Mesendoderm (in vitro differentiated cells): ENCODE data around the gene DNMBP.
"Not testable (repeated sequence)": the region's sequence is repeated elsewhere in the genome, so short reads cannot be mapped to it uniquely, and the experiment has no call there.

ENCODE experiments used
- DNase-seq: peaks from one replicate; pipeline ENCODE4 v3.0.0; 2013
- H2AK5ac ChIP-seq: 2 replicates; pipeline ENCODE4 v1.6.1; 2013; ENCODE audit warnings: low read length, inconsistent platforms
- H2BK120ac ChIP-seq: 2 replicates; pipeline ENCODE4 v1.6.1; 2013; ENCODE audit warnings: low read depth, mild to moderate bottlenecking, low read length, moderate library complexity, mixed read lengths
- H2BK15ac ChIP-seq: replicated peaks from 2 replicates; pipeline ENCODE4 v1.6.1; 2013; ENCODE audit warnings: low read depth, mild to moderate bottlenecking, moderate library complexity
- H2BK5ac ChIP-seq: 2 replicates; pipeline ENCODE4 v1.6.1; 2013; ENCODE audit warnings: low read length, inconsistent platforms
- H3K18ac ChIP-seq: 2 replicates; pipeline ENCODE4 v1.6.1; 2013; ENCODE audit warnings: mild to moderate bottlenecking, low read length, mixed read lengths
- H3K23ac ChIP-seq: one replicate; pipeline ENCODE4 v1.6.1; 2013; ENCODE audit warnings: low read length
- H3K27ac ChIP-seq: 2 replicates; pipeline ENCODE4 v1.5.1; 2013; ENCODE audit warnings: low read depth, mild to moderate bottlenecking, inconsistent platforms, low read length, moderate library complexity
- H3K27me3 ChIP-seq: 2 replicates; pipeline ENCODE4 v1.6.1; 2013; ENCODE audit warnings: low read length, control low read depth, mild to moderate bottlenecking, inconsistent platforms; ENCODE audit not compliant: insufficient read depth, poor library complexity
- H3K36me3 ChIP-seq: 2 replicates; pipeline ENCODE4 v1.6.1; 2013; ENCODE audit warnings: low read length, inconsistent platforms; ENCODE audit not compliant: control insufficient read depth, insufficient read depth
- H3K4ac ChIP-seq: one replicate; pipeline ENCODE4 v1.6.1; 2013; ENCODE audit warnings: low read depth, mild to moderate bottlenecking, low read length, moderate library complexity
- H3K4me1 ChIP-seq: 2 replicates; pipeline ENCODE4 v1.6.1; 2013; ENCODE audit warnings: low read depth, low read length, inconsistent platforms; ENCODE audit not compliant: control insufficient read depth
- H3K4me2 ChIP-seq: 2 replicates; pipeline ENCODE4 v1.6.1; 2013; ENCODE audit warnings: low read length
- H3K4me3 ChIP-seq: 2 replicates; pipeline ENCODE4 v1.5.1; 2013; ENCODE audit warnings: mild to moderate bottlenecking, low read length
- H3K56ac ChIP-seq: one replicate; pipeline ENCODE4 v1.6.1; 2013; ENCODE audit warnings: low read length
- H3K79me1 ChIP-seq: 2 replicates; pipeline ENCODE4 v1.6.1; 2013; ENCODE audit warnings: low read length, inconsistent platforms
- H3K79me2 ChIP-seq: 2 replicates; pipeline ENCODE4 v1.6.1; 2013; ENCODE audit warnings: mild to moderate bottlenecking, low read length; ENCODE audit not compliant: control insufficient read depth, insufficient read depth
- H3K9ac ChIP-seq: 2 replicates; pipeline ENCODE4 v1.6.1; 2013; ENCODE audit warnings: low read length, inconsistent platforms
- H4K5ac ChIP-seq: one replicate; pipeline ENCODE4 v1.6.1; 2013; ENCODE audit warnings: low read length
- H4K8ac ChIP-seq: one replicate; pipeline ENCODE4 v1.6.1; 2013; ENCODE audit warnings: low read depth, mild to moderate bottlenecking, control low read depth, low read length, moderate library complexity
- WGBS: extraction: QIAGEN DNeasy Blood & Tissue Kit; methylation state at CpG from one replicate; pipeline ENCODE4 v1.1.7; 2013; ENCODE audit warnings: low lambda C conversion rate, missing lambda C conversion rate; ENCODE audit not compliant: insufficient coverage; ENCODE audit errors: extremely low coverage; 5-methylcytosine and 5-hydroxymethylcytosine counted together

DNMBP gene

DNA sequence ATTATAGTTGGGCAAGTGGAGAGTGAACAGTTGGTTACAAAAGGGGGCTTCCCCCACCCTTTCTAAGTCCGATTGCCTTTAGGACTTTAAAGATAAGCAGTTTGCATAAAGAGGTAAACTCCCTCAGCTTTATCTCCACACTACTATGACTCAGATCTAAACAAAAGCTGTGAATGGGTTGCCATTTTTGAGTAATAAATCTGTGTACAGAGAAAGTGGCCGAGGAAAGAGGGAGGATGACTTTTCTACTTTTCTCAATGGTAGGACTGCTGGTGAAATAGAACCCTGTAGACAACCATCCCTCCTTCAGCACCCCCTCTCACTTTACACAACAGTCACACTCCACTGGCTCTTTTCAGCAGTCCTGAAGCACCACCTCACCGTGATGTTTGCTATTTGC, 71.2 kb downstream of the DNMBP start:
- Histone ChIP-seq H3K23ac (no peak overlapping the region), H3K79me2 (no peaks in the 10 kb centered on the region), H4K5ac (no peak overlapping the region), H2BK5ac (no peak overlapping the region), H4K8ac (no peak overlapping the region), H3K27ac (no peak overlapping the region), H3K4ac (no peak overlapping the region), H2BK15ac (no peak overlapping the region), H3K9ac (no peak overlapping the region), H3K36me3 (no peaks in the 10 kb centered on the region), H3K79me1 (peaks cover 2% of the 10 kb centered on the region), H3K4me3 (no peak overlapping the region), H3K27me3 (no peaks in the 10 kb centered on the region), H3K56ac (no peak overlapping the region), H2AK5ac (no peak overlapping the region), H2BK120ac (no peak overlapping the region), H3K4me1 (peaks cover 4% of the 10 kb centered on the region), H3K18ac (no peak overlapping the region), H3K4me2 (no peak overlapping the region)
- no peak for DNase-seq
- WGBS = no CpG with 5 or more reads among the region's 3 CpGs

DNA sequence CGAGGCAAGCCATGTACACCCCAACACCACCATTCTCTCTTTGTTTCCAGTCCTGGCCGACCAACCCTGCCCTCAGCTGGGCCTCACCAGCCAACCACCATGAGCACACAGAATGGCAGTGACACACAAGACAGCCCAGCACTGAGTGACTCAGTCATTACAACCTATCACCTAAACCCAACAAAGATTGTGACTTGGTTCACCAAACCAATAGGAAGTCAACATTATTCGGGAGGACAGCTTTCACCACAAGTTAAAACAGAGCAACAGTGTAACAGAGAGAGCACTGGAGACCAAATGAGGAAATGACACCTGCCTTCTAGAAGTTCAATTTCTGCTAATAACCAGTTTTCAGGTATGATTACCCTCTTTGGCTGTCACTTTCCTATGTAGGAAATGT, 72.1 kb downstream of the DNMBP start:
- Histone ChIP-seq H3K79me1 (peaks cover 2% of the 10 kb centered on the region), H4K5ac (no peak overlapping the region), H3K23ac (no peak overlapping the region), H3K4me1 (peaks cover 4% of the 10 kb centered on the region), H3K4me3 (no peak overlapping the region), H2BK120ac (no peak overlapping the region), H3K36me3 (no peaks in the 10 kb centered on the region), H2AK5ac (no peak overlapping the region), H4K8ac (no peak overlapping the region), H3K4me2 (no peak overlapping the region), H3K9ac (no peak overlapping the region), H3K4ac (no peak overlapping the region), H3K79me2 (no peaks in the 10 kb centered on the region), H2BK5ac (no peak overlapping the region), H3K56ac (no peak overlapping the region), H3K27ac (no peak overlapping the region), H3K27me3 (no peaks in the 10 kb centered on the region), H2BK15ac (no peak overlapping the region), H3K18ac (no peak overlapping the region)
- DNase-seq = no peak
- no CpG with 5 or more reads among the region's 3 CpGs for WGBS

DNA sequence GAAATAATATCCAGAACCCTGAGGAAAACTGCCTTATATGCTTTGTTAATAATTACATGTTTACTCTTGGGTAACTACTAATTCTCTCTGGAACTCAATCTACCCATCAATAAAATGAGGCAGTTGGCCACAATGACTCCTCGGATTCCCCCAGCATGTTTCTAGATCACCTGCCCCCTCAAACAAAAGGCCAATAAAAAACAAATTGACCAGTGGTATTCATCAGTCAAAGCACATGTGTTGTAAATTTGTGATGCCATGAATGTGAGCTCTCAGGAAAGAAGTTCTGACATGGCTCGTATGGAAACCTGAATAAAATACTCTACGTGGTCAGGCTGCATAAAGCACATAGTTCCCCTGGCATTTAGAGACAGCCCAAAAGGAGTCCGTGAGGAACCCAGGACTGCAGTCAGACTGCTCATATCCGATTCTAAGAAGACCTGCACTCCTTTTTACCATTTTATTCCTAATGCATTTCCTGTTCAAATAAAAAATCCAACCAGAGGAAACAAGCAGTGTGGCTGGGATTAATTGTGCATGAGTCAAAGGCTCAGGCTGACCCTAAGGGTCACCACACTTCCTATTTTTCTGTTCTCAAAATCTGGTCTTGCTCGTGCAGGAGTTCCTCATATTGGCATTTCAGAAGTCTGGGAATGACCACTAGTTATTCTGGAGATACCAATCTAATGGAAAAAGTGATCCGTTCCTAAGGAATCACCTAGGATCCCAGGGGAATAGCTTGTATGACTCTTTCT, 77.4 kb downstream of the DNMBP start:
- not testable (repeated sequence) for H2BK120ac ChIP-seq, H3K9ac ChIP-seq, H2AK5ac ChIP-seq, H4K5ac ChIP-seq, H2BK15ac ChIP-seq, H3K56ac ChIP-seq, H2BK5ac ChIP-seq, H3K23ac ChIP-seq, H3K27ac ChIP-seq, H3K36me3 ChIP-seq, H3K18ac ChIP-seq, H3K27me3 ChIP-seq, H3K4ac ChIP-seq, H3K79me2 ChIP-seq, DNase-seq, H3K4me3 ChIP-seq, H3K79me1 ChIP-seq, H4K8ac ChIP-seq, H3K4me2 ChIP-seq
- H3K4me1 ChIP-seq = peaks cover 11% of the 10 kb centered on the region
- WGBS = no CpG with 5 or more reads among the region's 7 CpGs

DNA sequence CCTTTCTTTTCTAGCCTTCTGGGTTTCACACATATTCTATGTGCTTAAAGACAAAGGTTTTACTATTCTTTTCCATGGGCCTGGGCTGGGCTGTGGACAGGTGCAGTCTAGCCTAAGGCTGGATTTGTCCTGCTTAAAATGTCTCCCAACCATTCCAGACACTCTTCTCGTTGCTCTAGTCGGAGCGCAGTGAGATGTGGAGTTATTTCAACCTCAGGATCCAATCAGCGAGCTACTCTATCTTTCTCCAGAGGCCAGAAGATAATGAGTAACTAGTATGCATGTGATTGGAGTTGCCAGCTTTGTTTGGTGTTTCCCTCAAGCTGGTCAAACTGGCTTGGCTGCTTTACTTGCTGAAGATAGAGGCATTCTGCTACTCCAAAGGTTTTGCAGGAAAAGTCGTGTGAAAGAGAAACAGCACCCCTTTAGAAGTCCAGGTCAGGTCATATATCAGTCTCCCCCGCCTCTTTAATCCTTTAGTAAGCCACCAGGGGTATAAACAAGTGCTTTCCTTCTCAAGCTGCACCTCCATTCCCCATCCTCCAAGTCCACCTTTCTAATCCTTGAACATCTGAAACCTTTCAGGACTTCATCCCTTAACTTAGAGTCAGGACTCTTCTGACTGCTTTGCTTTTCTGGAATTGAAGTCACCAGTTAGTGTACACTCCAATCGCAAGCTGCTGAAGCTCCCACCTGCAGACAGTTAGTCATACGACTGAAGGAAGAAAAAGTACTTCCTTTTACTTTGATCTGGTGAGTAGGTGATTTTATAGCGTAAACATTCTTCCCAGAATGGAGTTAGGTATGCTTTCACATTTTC, 78.8 kb downstream of the DNMBP start:
- no peaks in the 10 kb centered on the region for H3K36me3 ChIP-seq
- H3K4me2 ChIP-seq = peak overlapping the region; percentile 8
- no peak overlapping the region for H3K23ac ChIP-seq
- H4K5ac ChIP-seq = no peak overlapping the region
- no peak overlapping the region for H2AK5ac ChIP-seq
- H3K18ac ChIP-seq = no peak overlapping the region
- no CpG with 5 or more reads among the region's 9 CpGs for WGBS
- H2BK15ac ChIP-seq = peak overlapping the region; percentile 45
- H3K4me3 ChIP-seq = no peak overlapping the region
- no peak overlapping the region for H3K4ac ChIP-seq
- H2BK5ac ChIP-seq = no peak overlapping the region
- DNase-seq = peak; percentile 86
- H3K4me1 ChIP-seq = peaks cover 11% of the 10 kb centered on the region
- no peak overlapping the region for H4K8ac ChIP-seq
- H3K9ac ChIP-seq = no peak overlapping the region
- no peak overlapping the region for H2BK120ac ChIP-seq
- H3K79me2 ChIP-seq = no peaks in the 10 kb centered on the region
- H3K27me3 ChIP-seq = no peaks in the 10 kb centered on the region
- H3K27ac ChIP-seq = no peak overlapping the region
- H3K79me1 ChIP-seq = peaks cover 3% of the 10 kb centered on the region
- H3K56ac ChIP-seq = peak overlapping the region; percentile 43

DNA sequence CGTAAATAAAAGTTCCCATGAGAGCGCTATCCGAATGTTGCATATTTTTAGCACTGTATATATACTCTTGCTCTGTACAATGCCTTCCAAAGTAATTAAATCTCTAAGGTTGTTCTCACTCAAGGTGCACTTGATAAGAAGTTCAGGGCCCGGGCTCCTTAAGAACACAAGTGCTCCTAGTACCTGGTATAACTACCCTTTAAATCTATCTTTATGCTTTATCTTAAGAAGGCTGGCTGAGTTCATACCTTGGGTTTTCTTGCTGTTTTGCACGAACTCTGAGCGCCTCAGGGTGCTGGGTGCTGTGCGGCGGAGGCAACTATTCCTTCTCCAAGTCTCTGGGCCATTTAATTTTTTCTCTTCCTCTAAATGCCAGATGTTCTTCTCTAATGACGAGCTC, 80.4 kb downstream of the DNMBP start:
- H2BK15ac ChIP-seq = no peak overlapping the region
- no peak overlapping the region for H3K23ac ChIP-seq
- no peak overlapping the region for H4K8ac ChIP-seq
- H4K5ac ChIP-seq = no peak overlapping the region
- no peak overlapping the region for H3K27ac ChIP-seq
- no peak for DNase-seq
- H3K56ac ChIP-seq = no peak overlapping the region
- H3K27me3 ChIP-seq = no peaks in the 10 kb centered on the region
- WGBS = no CpG with 5 or more reads among the region's 9 CpGs
- H3K79me1 ChIP-seq = peaks cover 6% of the 10 kb centered on the region
- peaks cover 11% of the 10 kb centered on the region for H3K4me1 ChIP-seq
- no peaks in the 10 kb centered on the region for H3K79me2 ChIP-seq
- H3K18ac ChIP-seq = no peak overlapping the region
- H3K9ac ChIP-seq = no peak overlapping the region
- no peak overlapping the region for H3K4me3 ChIP-seq
- H2BK120ac ChIP-seq = no peak overlapping the region
- H2AK5ac ChIP-seq = no peak overlapping the region
- no peaks in the 10 kb centered on the region for H3K36me3 ChIP-seq
- no peak overlapping the region for H3K4me2 ChIP-seq
- no peak overlapping the region for H2BK5ac ChIP-seq
- no peak overlapping the region for H3K4ac ChIP-seq
